Right ventricle myocardium inferior (tissue), 1 donor: ENCODE data around the gene SLC38A10. TPM values are rescaled to one million over a fixed set of nuclear protein-coding genes. Genes with fewer than 3 reads are reported as not detected.
A peak's percentile ranks its signal among the peaks of the same experiment; 100 is the strongest.

Experiments
- ATAC-seq: fragments of 200-7000 bp; cut with Tn5 transposase; one replicate; pipeline ENCODE4 v1.9.1; 2020; ENCODE audit warnings: mild to moderate bottlenecking, moderate library complexity
- DNase-seq: peaks from one replicate; pipeline ENCODE4 v3.0.0; 2021; ENCODE audit errors: missing footprints
- intact Hi-C: fragments of 100-400 bp; cut with DNase I; formaldehyde crosslinking; loops from one replicate; pipeline ENCODE4 v1.11.0; 2022
- total RNA-seq: library from RNA; stranded (reverse); fragmentation: NEBNext Ultra II Directional; extraction: Animal tissue kit (Norgen Biotek cat#: 25700); gene quantifications from one replicate; pipeline ENCODE4 v1.2.1, GENCODE V29; 2021
- donor health status: DM: no; HTN: yes; CAD: no; lungs with severe emphysema.

SLC38A10 gene
- total RNA-seq, 1 donor from 2014 or later = 44.6 TPM

DNA sequence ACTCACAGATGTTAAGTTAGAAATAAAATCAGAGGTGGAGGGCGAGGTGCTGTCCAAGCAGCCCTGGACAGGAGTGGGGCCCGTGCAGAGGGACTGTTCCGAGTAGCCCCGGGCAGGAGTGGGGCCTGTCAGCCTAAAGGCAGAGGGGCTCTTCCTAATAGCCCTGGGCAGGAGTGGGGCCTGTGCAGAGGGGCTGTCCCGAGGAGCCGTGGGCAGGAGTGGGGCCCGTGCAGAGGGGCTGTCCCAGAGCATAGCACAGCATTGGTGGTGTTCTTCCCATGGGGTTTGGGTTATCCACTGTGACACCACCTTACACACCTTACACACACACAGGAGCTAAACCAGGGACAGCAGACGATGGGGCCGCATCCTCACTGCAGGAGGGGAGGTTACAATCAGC lies 82.7 kb downstream of the SLC38A10 start:
- ATAC-seq (no peak), DNase-seq (peak; percentile 54)
- intact Hi-C loops = no loop called here

DNA sequence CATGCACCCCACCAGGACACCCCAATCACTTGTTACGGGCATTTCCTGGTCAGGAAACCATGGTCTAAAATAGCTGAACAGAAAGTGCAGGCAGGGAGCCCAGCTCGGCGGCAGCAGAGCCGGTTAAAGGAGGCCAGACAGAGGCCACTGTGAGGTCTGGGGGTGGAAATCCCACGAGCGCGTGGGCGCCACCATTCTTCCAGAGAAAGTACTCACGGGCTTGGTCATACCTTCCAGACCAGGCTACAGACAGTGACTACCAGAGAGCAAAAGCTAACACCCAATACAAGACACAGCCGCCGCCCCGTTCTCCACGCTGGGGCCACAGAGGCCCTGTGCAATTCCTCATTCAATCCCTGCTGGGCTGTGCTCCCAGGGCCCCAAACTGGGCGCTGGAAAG lies 84.2 kb downstream of the SLC38A10 start:
- intact Hi-C loops = no loop called here
- DNase-seq (peak; percentile 47), ATAC-seq (no peak)

DNA sequence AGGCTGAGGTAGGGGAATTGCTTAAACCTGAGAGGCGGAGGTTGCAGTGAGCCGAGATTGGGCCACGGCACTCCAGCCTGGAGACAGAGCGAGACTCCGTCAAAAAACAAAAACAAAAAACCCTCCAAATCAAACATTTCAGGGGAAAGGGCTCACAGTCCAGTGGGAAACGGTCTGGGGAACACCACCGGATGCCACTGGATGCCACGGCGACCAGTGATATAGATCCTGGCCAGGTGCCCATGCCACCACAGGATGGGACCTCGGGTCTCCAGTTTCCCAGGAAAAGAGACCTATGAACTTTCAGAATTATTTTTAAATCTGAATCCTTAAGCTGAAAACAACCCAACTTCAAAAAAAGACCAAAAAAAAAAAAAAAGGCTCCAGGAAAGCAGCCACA lies 84.6 kb downstream of the SLC38A10 start:
- ATAC-seq = no peak
- intact Hi-C loops = no loop called here
- peak; percentile 54 for DNase-seq

DNA sequence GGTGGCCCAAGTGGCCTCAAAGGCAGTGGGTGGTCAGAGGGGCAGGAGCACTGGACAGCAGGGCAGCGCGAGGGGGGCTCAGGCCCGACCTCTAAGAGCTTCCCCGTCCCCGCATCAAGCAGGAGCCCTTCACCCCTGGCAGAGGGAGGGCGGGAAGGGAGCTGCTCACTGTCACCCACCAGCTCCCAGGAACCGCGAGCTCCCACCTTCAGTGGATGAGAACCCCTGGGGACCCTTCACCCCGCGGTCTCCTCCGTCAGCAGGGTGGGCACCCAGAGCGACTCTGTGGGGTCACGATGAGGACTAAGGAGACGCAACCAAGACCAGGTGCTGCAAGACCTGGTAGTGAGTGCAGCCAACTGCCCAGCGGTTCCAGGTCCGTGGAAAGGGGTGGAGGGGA lies 86.0 kb downstream of the SLC38A10 start:
- intact Hi-C loops = no loop called here
- DNase-seq (peak; percentile 35), ATAC-seq (no peak)

DNA sequence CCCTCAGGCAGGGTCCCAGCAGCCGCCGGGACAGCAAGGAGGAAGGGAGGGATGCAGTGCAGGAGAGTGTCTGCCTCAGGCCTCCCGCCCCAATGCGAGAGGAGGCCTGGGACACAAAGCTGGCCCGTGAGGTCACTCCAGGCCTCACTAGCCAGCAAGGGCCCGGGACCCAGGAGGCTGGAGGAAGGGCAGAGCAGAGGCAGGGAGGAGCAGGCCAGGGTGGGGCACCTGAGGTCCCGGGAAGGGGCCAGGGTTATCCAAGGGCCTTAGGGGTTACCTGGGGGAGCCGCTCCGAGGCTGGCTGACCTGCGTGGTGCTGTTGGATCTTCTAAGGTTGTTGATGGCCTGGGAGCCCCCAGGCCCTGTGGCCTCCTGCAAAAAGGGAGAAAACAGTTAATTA lies 86.5 kb downstream of the SLC38A10 start:
- intact Hi-C loops = no loop called here
- peak; percentile 4 for DNase-seq
- ATAC-seq = no peak

DNA sequence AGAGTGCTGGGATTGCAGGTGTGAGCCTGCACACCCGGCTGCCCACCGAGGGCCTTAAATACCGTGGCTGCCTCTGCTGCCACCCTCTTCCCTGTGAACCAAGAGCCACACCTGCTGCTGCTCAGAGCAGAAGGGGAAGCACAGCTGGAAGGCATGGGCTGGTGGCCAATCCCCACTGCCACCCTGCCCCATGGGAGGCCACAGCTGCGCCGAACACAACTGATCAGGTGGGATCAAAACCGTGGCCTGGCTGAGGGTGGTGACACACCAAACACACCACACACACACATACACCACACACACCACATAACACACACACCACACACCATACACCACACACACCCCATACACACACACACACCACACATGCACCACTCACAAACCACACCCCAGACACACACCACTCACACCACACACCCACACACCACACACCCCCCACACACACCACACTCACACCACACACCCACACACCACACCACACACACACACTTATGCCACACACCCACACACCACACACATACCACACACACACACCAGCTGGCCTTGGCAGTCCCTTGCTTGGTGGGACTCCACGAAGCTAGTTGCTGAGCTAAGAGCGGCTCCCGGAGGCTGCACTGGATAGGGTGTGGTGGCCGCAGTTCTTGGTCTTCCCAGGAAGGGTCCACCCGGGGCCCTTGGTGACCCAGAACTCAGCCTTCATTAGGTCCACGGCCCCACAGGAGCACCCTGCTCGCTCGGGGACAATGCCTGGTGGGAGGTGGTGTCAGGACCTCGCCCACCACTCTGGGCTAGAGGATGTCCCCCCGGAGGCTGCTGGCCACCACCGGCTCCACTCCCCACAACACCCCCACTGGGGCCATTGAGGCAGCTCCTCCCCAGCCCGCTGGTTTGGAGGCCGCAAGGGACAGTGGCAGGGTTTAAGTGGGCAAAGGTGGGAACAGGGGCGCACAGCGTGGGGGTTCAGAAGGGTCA lies 87.2 kb downstream of the SLC38A10 start:
- DNase-seq = no peak
- intact Hi-C loops = no loop called here
- no peak for ATAC-seq

DNA sequence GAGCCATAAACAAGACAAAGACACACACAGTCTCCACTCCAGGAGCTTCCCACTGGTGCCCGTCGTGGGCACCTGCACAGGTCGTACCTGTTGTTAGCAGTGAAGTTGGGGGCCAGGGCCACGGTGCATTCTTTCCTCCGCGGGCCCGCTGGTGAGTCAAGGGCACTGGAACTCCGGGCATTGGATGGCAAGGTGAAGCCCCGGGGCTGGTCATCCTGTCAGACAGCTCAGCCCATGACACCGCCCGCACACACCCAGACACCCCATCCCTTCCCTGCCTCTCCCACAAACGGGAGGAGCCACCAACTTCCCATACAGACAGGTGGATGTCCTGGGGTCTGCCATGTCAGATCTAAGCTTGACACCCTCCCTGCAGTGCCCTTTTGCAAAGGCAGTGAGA lies 88.5 kb downstream of the SLC38A10 start:
- no peak for ATAC-seq
- no peak for DNase-seq
- intact Hi-C loops = no loop called here

DNA sequence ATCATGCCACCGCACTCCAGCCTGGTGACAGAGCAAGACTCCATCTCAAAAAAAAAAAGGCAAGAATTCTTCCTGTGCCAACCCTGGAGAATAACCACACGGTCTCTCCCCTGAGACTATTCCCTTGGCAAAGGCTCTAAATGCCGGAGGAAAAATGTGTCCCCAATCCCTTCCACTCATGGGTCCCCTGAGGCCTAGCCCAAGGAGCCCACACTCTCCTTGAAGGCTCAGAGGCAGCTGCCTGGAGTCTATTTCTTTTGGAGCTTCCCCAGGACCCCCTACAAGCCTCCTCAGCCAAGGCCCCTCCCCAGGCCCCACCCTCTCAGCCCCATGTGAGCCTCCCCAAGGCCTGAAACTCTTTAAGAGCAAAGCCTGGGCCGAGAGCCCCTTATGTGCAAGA lies 88.9 kb downstream of the SLC38A10 start:
- no peak for ATAC-seq
- no peak for DNase-seq
- intact Hi-C loops = no loop called here

DNA sequence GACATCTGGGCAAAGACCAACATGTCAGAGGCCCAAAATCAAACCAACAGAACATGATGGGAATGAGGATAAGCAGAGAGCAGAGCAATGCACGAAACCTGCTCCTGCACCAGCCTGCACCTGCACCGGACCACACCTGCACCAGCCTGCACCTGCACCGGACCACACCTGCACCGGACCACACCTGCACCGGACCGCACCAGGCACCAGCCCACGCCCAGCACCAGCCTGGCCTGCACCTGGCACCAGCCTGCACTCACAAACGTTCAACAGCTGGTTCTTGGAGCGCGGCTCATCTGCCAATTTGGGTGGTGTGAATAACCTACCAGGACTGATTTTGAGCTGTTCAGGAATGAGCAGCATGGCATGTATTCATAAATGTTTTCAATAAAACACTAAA lies 90.5 kb downstream of the SLC38A10 start:
- ATAC-seq (no peak), DNase-seq (no peak)
- intact Hi-C loops = no loop called here

DNA sequence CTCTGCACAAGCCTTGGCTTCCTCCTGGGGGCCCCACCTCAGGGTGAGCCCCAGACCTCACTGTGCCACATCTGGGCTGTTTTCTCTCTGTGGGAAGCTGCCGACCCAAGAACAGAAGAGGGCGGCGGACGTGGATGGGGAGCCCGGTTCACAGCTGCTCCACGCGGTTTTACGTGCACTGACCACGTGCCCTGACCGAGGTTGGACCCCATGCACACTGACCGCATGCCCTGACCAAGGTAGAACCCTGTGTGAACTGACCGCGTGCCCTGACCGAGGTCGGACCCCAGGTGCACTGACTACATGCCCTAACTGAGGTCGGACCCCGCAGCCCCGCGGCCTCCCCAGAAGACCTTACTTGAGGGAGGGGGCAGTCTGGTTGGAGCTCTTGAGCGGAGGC lies 92.0 kb downstream of the SLC38A10 start:
- intact Hi-C loops = no loop called here
- DNase-seq (no peak), ATAC-seq (no peak)

DNA sequence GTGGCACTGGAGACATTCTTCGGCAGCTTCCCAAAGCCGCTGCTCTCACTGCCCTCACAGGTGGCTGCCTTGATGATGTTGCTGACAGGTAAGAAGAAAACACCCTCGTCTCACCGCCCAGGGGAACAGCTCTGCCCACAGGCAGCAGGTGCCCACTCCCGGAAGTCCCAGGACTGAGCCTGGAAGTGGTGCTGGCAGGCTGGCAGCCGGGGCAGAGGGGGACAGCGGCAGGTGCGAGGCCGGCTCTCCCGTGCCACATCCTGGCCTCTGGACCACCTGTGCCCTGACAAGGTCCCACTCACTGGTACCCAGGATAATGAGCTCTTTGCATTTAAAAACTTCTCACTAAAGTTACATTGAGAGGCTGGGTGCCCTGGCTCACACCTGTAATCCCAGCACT lies 92.8 kb downstream of the SLC38A10 start:
- intact Hi-C loops = no loop called here
- DNase-seq (no peak), ATAC-seq (no peak)

DNA sequence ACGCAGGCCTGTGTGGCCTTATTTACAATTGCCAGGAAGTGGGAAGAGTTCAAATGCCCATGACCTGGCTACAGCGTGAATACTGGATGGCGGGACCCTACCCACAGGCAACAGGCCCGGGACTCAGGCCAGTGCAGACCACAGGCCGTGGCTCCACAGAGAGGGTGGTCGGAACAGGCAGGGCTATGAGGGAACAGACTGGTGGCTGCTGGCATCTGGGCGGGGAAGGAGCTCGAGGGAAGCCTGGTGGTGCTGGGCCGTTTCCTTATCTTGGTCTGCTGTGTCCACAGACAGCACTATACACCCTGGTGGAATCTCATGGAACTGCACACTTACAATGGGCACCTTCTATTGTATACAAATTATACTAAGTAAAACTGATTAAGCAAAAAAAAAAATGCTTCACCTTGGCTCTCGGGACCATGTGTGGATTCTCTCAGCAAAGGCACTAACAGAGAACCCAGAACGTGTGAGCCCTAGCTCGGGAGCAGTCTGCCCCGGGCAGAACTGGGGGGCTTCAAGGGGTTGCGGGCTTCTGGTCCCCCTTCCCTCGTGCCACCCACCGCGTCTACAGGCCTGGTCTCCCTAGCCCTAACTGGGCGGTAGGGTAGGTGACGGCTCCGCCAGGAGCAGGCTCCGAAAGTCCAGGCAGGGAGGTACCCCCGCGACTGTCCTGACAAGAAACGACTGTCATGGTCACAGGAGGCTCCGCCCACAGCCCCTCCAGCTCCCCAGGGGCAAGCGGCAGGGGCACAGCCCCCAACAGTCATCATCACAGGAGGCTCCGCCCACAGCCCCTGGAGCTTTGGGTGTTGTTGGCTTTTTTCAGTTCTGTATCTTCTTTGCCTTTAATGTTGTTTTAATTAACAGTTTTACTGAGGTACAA lies 94.2 kb downstream of the SLC38A10 start:
- intact Hi-C loops = loop anchor here (2.0 kb wide), 1 partner anchor 58 kb away; no protein-coding TSS in a partner anchor
- DNase-seq = no peak
- ATAC-seq = peak; percentile 41

DNA sequence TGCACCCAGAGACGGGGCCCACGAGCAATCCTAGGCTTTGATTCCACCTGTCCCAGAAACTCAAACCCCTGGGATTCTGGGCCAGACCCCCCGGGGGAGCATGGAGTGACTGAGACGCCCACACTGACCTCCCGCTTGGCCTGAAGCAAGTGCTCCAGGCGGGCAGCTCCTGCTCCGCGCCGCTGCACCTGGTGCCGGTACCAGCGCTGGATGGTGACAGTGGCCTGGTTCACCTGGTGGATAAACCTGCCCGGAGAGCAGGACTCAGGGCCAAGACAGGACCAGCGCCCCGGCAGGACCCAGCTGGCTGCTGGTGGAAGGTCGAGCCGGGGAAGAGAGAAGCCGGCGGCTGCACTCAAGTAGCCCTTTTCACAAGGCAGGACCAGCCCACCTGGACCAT lies 94.9 kb downstream of the SLC38A10 start:
- intact Hi-C loops = loop anchor here (2.0 kb wide), 1 partner anchor 57 kb away; no protein-coding TSS in a partner anchor
- ATAC-seq = no peak
- no peak for DNase-seq

DNA sequence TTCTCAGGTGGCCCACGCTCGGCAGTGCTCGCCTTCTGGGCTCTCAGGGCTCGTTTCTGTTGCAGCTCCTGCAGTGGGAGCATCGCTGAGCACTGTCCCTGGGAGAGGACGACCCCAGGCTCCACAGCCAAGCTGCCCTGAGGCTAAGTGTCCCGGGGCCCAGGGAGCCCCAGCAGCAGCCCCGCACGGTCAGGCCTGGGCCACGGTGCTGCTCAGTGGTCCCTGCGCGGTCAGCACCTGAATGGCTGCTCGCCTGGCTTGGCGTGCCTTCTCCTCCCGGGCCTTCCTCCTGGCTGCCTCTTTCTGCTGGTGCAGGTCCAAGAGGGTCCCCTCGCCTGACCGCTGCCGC lies 95.7 kb downstream of the SLC38A10 start:
- DNase-seq = no peak
- intact Hi-C loops = no loop called here
- ATAC-seq = no peak

DNA sequence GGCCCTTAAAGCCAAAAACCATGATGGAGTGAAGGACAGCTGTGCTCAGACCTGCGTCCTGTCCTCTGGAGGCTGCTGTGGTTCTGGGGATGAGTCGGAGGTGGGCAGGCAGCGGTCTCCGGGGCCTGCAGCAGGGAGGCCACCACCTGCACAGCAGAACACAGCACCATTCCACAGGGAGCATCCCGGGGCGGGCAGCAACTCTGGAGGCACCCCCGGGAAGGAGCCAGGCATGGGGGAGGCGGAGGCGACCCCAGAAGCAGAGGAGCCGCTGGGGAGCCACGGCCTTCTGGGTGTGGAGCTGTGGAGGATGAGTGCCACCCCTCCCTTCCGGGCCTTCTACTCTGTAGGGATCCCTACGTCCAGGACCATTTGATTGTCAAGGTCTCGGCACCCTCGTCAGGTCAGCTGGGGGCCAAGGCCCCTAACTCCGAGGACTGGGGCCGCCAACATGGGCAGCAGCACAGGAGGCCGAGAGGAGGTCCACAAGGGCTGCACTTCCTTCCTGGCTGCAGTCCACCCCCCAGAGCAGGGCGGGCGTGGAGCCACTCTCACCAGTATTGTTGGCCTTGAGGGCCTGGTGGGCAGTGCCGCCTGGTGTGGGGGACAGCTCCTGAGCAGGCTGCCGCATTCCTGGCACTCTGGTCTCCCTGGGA lies 96.2 kb downstream of the SLC38A10 start:
- intact Hi-C loops = no loop called here
- no peak for DNase-seq
- ATAC-seq = no peak

DNA sequence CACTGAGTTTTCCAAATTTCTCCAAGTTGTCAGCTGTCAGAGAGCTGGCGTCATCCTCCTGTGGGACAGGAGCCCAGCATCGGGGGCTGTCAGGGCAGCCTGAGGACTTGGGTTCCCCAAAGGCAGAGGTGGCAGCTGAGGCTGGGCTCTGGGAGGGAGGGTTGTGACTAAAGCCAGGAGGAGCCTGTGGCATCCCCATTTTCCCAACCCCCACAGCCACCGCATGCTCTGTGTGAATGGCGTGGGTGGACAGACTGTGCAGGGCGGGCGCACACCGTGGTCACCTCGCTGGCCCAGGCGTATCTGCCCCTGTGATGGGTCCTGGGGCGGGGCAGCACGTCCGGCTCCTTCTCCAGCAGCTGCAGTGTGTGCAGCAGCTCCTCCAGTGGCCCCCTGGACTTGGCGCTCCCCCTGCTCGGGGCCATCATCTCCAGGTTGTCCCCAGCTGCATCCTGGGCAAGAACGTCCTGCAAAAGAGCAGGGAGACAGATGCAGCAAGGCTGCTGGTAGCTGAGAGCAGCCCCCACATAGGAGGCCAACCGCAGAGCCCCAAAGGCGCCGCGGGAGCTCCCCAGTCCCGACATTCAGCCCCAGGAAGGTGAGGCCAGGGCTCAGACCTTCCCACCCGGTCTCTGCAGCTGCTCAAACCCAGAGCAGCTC lies 97.1 kb downstream of the SLC38A10 start:
- intact Hi-C loops = no loop called here
- ATAC-seq (no peak), DNase-seq (no peak)

DNA sequence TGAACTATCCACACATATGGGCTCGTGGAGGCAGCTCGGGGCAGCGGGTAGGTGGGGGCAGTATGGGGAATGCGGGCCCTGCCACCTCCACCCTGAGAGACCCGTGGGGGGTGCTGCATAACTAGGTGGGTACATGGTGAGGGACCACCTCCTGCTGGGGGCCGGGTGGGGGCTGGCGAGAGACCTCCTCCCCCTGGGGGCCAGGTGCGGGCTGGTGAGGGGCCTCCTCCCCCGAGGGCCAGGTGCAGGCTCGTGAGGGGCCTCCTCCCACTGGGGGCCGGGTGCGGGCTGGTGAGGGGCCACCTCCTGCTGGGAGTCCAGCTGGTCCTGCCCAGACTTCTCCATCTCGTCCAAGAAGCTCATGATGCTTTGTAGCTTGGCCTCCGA lies 97.7 kb downstream of the SLC38A10 start:
- no peak for ATAC-seq
- no peak for DNase-seq
- intact Hi-C loops = no loop called here

DNA sequence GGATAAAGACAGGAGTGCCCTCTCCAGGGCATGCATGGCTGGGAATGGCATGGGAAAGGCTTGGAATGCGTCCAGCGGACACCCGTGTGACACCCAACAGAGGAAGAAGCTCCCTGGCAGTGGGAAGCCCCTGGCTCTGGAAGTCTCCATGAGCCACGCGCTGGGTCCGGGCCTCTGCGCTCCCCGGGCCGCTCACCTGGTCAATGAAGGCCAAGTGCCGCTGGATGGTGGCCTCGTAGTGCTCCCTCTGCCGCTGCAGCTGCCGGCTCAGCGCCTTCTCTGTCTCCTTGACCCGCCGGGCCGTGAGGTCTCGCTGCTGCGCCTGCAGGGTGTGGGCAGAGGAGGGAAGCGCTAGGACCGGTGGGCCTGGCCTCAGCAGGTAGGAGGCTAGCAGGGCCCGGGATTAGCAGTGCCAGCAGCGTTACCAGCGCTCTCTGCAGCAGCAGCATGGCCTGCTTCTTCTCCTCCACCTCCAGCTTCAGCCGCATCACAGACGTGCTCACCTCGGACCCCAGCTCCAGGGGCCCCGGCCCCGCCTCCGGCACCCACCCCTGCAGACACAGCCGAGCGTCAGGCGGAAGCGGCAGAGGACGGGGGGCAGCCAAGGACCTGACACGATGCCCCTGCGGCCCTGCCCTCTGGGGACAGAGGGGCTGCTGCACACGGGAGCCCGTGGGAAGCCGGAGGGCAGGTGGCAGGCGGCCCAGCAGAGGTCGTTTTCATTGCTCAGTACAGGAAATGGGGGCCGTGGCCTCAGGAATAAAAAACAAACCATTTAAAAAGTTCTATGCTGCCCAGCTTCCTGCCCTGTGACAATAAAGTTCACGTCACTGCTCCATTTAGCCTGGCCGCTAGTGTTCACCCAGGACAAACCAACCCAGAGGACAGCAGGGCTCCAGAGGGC lies 98.3 kb downstream of the SLC38A10 start:
- DNase-seq (no peak), ATAC-seq (no peak)
- intact Hi-C loops = no loop called here
